ENCODE results near the gene SGMS2.

GRCh38 chr4:107906458-107907100 is 81.8 kb downstream of the SGMS2 start:
- TF ChIP-seq CTCF (IDR thresholded peaks at IDR 0.05) (no peak), GABPB1 (CRISPR knock-in tag; IDR thresholded peaks at IDR 0.05) (no peak), MLX (CRISPR knock-in tag; IDR thresholded peaks at IDR 0.05) (no peak), TCF7 (CRISPR knock-in tag; IDR thresholded peaks at IDR 0.05; ENCODE audit: low read depth) (no peak), MAX (CRISPR knock-in tag; IDR thresholded peaks at IDR 0.05) (no peak)
